Measurements from ENCODE around the gene CDH23. TPM values are rescaled to one million over a fixed set of nuclear protein-coding genes. Genes with fewer than 3 reads are reported as not detected.

CDH23 gene
- total and polyA plus RNA-seq, 2 donors from 2014 or later = 1.1 to 6.4 TPM

- H3K27me3 ChIP-seq (ENCODE audit: control insufficient read depth, insufficient read depth, low read length) = no peaks in the 10 kb centered on the region
- H3K4me3 ChIP-seq (ENCODE audit: low read length in 3 of 3) = no peak overlapping the region
- H3K27ac ChIP-seq (ENCODE audit: low read depth in 2 of 2, low read length in 2 of 2) = no peak overlapping the region
- FAIRE-seq = no peak
- H3K4me1 ChIP-seq (ENCODE audit: control insufficient read depth in 2 of 3, insufficient read depth in 2 of 3, low read depth in 1 of 3, low read length in 3 of 3) = no peaks in the 10 kb centered on the region
- no peak overlapping the region for H3K9ac ChIP-seq (ENCODE audit: low read length in 3 of 3)
- intact Hi-C loops (cut with DNase I) = no loop called here
- TF ChIP-seq CTCF (IDR thresholded peaks at IDR 0.05; ENCODE audit: borderline replicate concordance, extremely low read depth, insufficient read depth) = no peak
- no peaks in the 10 kb centered on the region for H3K36me3 ChIP-seq (ENCODE audit: control insufficient read depth in 2 of 3, insufficient read depth in 3 of 3, low read length in 3 of 3)
- peak in 1 of 5 donors; percentile 17 for DNase-seq
- no peaks in the 10 kb centered on the region for H3K9me3 ChIP-seq (ENCODE audit: control insufficient read depth in 2 of 3, insufficient read depth in 1 of 3, low read length in 3 of 3)
Measured at GRCh38 chr10:71572962-71573361, 176.2 kb downstream of the CDH23 start.

GRCh38 chr10:71573562-71574518, 177.1 kb downstream of the CDH23 start:
- peak in 3 of 5 donors; percentile 29 to 37 (median 36) for DNase-seq
- Histone ChIP-seq H3K9me3 (ENCODE audit: control insufficient read depth in 2 of 3, insufficient read depth in 1 of 3, low read length in 3 of 3) (no peaks in the 10 kb centered on the region), H3K27me3 (ENCODE audit: control insufficient read depth, insufficient read depth, low read length) (no peaks in the 10 kb centered on the region), H3K36me3 (ENCODE audit: control insufficient read depth in 2 of 3, insufficient read depth in 3 of 3, low read length in 3 of 3) (no peaks in the 10 kb centered on the region), H3K4me3 (ENCODE audit: low read length in 3 of 3) (no peak overlapping the region), H3K9ac (ENCODE audit: low read length in 3 of 3) (no peak overlapping the region), H3K4me1 (ENCODE audit: control insufficient read depth in 2 of 3, insufficient read depth in 2 of 3, low read depth in 1 of 3, low read length in 3 of 3) (no peaks in the 10 kb centered on the region), H3K27ac (ENCODE audit: low read depth in 2 of 2, low read length in 2 of 2) (no peak overlapping the region)
- intact Hi-C loops (cut with DNase I) = no loop called here
- no peak for FAIRE-seq
- TF ChIP-seq CTCF (IDR thresholded peaks at IDR 0.05; ENCODE audit: borderline replicate concordance, extremely low read depth, insufficient read depth) = no peak

- Histone ChIP-seq H3K27ac (ENCODE audit: low read depth in 2 of 2, low read length in 2 of 2) (no peak overlapping the region), H3K4me3 (ENCODE audit: low read length in 3 of 3) (no peak overlapping the region), H3K4me1 (ENCODE audit: control insufficient read depth in 2 of 3, insufficient read depth in 2 of 3, low read depth in 1 of 3, low read length in 3 of 3) (no peaks in the 10 kb centered on the region), H3K9ac (ENCODE audit: low read length in 3 of 3) (no peak overlapping the region), H3K27me3 (ENCODE audit: control insufficient read depth, insufficient read depth, low read length) (no peaks in the 10 kb centered on the region), H3K36me3 (ENCODE audit: control insufficient read depth in 2 of 3, insufficient read depth in 3 of 3, low read length in 3 of 3) (no peaks in the 10 kb centered on the region), H3K9me3 (ENCODE audit: control insufficient read depth in 2 of 3, insufficient read depth in 1 of 3, low read length in 3 of 3) (no peaks in the 10 kb centered on the region)
- TF ChIP-seq CTCF (IDR thresholded peaks at IDR 0.05; ENCODE audit: borderline replicate concordance, extremely low read depth, insufficient read depth) = no peak
- peak in 1 of 5 donors; percentile 53 for DNase-seq
- FAIRE-seq = no peak
- intact Hi-C loops (cut with DNase I) = no loop called here
Measured at GRCh38 chr10:71575451-71575850, 178.7 kb downstream of the CDH23 start.

Data from kidney (tissue), 14 donors.